Gastrocnemius medialis (tissue), 4 donors: ENCODE measurements around the gene KLF11.

Experiments
- POLR2A ChIP-seq, 2 donors: fragments of 450-650 bp; IDR thresholded peaks; one replicate each; pipeline ENCODE4 v1.6.1; 2017; ENCODE audit warnings: antibody characterized with exemption in 2 of 2, mild to moderate bottlenecking in 2 of 2, moderate library complexity in 2 of 2
- TF ChIP-seq, protein P1 (sequence below), 5 experiments: fragments of 450-650 bp in 3 of 5; fragments of 200-600 bp in 2 of 5; sonication (generic) in 2 of 5; IDR thresholded peaks in 4 of 5; conservative IDR thresholded peaks in 1 of 5; 1 replicate in 4 of 5; 2 replicates in 1 of 5; pipeline ENCODE4 v1.5.1; 2016 to 2019; ENCODE audit warnings: antibody characterized with exemption in 5 of 5, mild to moderate bottlenecking in 3 of 5, moderate library complexity in 3 of 5

DNA sequence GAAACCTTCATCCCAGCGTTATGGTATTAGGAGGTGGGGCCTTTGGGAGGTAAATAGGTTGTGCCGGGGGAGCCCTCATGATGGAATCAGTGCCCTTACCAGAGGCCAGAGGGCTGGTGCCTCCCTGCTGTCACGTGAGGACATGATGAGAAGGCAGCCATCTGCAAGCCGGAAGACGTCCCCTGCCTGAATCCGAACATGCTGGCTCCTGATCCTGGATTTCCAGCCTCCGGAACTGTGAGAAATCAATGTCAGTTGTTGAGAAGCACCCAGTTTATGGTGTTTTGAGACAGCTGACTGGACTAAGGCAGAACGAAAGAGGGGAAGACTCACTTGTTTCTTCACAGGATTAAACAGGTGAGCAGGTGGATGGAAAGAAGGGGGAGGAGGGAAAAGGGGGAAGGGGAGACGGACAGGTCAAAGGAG, 13.0 kb upstream of the KLF11 start:
- TF ChIP-seq, protein P1, sequence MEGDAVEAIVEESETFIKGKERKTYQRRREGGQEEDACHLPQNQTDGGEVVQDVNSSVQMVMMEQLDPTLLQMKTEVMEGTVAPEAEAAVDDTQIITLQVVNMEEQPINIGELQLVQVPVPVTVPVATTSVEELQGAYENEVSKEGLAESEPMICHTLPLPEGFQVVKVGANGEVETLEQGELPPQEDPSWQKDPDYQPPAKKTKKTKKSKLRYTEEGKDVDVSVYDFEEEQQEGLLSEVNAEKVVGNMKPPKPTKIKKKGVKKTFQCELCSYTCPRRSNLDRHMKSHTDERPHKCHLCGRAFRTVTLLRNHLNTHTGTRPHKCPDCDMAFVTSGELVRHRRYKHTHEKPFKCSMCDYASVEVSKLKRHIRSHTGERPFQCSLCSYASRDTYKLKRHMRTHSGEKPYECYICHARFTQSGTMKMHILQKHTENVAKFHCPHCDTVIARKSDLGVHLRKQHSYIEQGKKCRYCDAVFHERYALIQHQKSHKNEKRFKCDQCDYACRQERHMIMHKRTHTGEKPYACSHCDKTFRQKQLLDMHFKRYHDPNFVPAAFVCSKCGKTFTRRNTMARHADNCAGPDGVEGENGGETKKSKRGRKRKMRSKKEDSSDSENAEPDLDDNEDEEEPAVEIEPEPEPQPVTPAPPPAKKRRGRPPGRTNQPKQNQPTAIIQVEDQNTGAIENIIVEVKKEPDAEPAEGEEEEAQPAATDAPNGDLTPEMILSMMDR (IDR thresholded peaks at IDR 0.05 in 4 of 5, conservative IDR thresholded peaks at IDR 0.05 in 1 of 5), result no peak
- TF ChIP-seq POLR2A (IDR thresholded peaks at IDR 0.05), result no peak
